HG03571 (cell line): Measurements from ENCODE around the gene PDE2A.

Experiments used
- ATAC-seq: cut with Tn5 transposase; IDR thresholded peaks from one replicate; pipeline ENCODE4 v1.9.1; 2021; ENCODE audit not compliant: unreplicated experiment

Gene PDE2A

GRCh38 chr11:72684236-72684912, 10.2 kb upstream of the PDE2A start:
- ATAC-seq: no peak

- ATAC-seq: no peak
These were observed 9.6 kb upstream of the PDE2A start for GRCh38 chr11:72683782-72684200.

- ATAC-seq: no peak
These were observed 8.6 kb upstream of the PDE2A start for GRCh38 chr11:72682858-72683243.

GRCh38 chr11:72682238-72682857, 8.1 kb upstream of the PDE2A start:
- ATAC-seq: no peak

- no peak for ATAC-seq
These were observed 7.3 kb upstream of the PDE2A start for GRCh38 chr11:72681226-72682153.

- no peak for ATAC-seq
These were observed 6.5 kb upstream of the PDE2A start for GRCh38 chr11:72680624-72681158.

- no peak for ATAC-seq
These were observed 5.6 kb upstream of the PDE2A start for GRCh38 chr11:72679869-72680268.

GRCh38 chr11:72678524-72678923, 4.3 kb upstream of the PDE2A start:
- ATAC-seq: no peak

GRCh38 chr11:72676861-72677341, 2.7 kb upstream of the PDE2A start:
- no peak for ATAC-seq

- ATAC-seq: no peak
These were observed 999 bp upstream of the PDE2A start for GRCh38 chr11:72675221-72675620.

GRCh38 chr11:72673284-72673942, 809 bp downstream of the PDE2A start:
- ATAC-seq: no peak

- ATAC-seq: no peak
These were observed 1.5 kb downstream of the PDE2A start for GRCh38 chr11:72672597-72673238.

- ATAC-seq: no peak
These were observed 2.8 kb downstream of the PDE2A start for GRCh38 chr11:72671152-72672099.

GRCh38 chr11:72670041-72670440, 4.2 kb downstream of the PDE2A start:
- ATAC-seq: no peak

- ATAC-seq: no peak
These were observed 4.7 kb downstream of the PDE2A start for GRCh38 chr11:72669527-72669926.

- peak; percentile 78 for ATAC-seq
These were observed 5.4 kb downstream of the PDE2A start for GRCh38 chr11:72668629-72669347.

- ATAC-seq: no peak
These were observed 8.2 kb downstream of the PDE2A start for GRCh38 chr11:72665911-72666472.

- no peak for ATAC-seq
These were observed 12.2 kb downstream of the PDE2A start for GRCh38 chr11:72662036-72662435.
